Activated CD4-positive, alpha-beta memory T cell treated with anti-CD3 and anti-CD28 coated beads for 36 hours (primary cell): ENCODE data around the gene TTBK1. TPM values are rescaled to one million over a fixed set of nuclear protein-coding genes. Genes with fewer than 3 reads are reported as not detected.

Experiments used
- CTCF ChIA-PET: fragments of 350-600 bp; sonication (Branson Sonifier 250); formaldehyde crosslinking; loops from one replicate; lab custom pipeline; 2021; ENCODE audit warnings: antibody characterized with exemption, inconsistent platforms; lab: Charles Lee
- POLR2A ChIA-PET: fragments of 350-600 bp; sonication (Branson Sonifier 250); formaldehyde crosslinking; loops from one replicate; lab custom pipeline; 2021; ENCODE audit warnings: antibody characterized with exemption; lab: Charles Lee
- DNase-seq: peaks from one replicate; pipeline ENCODE4 v3.0.0-alpha.2; 2020
- H3K27ac Mint-ChIP-seq: one replicate; pipeline ENCODE4 v1.8.0; 2021; ENCODE audit warnings: mixed read lengths
- H3K27me3 Mint-ChIP-seq: one replicate; pipeline ENCODE4 v1.8.0; 2021; ENCODE audit warnings: mixed read lengths
- H3K36me3 Mint-ChIP-seq: one replicate; pipeline ENCODE4 v1.8.0; 2021; ENCODE audit warnings: mixed read lengths
- H3K4me1 Mint-ChIP-seq: one replicate; pipeline ENCODE4 v1.8.0; 2021; ENCODE audit warnings: low read depth, mixed read lengths
- H3K4me3 Mint-ChIP-seq: one replicate; pipeline ENCODE4 v1.8.0; 2021; ENCODE audit warnings: mild to moderate bottlenecking, mixed read lengths
- H3K9me3 Mint-ChIP-seq: one replicate; pipeline ENCODE4 v1.8.0; 2021; ENCODE audit warnings: mixed read lengths
- intact Hi-C: fragments of 100-400 bp; cut with micrococcal nuclease; formaldehyde crosslinking; loops from one replicate; pipeline ENCODE4 v1.15.1; 2023
- total RNA-seq, 2 experiments: library from RNA; stranded (reverse); gene quantifications; one replicate each; pipeline ENCODE4 v1.2.3, GENCODE V29; 2021

TTBK1 gene
- total RNA-seq, 2 experiments from 2014 or later: 0.31 to 0.34 TPM

GRCh38 chr6:43246301-43247113, 3.2 kb downstream of the TTBK1 start:
- Mint-ChIP-seq H3K27me3 (peaks cover 10% of the 10 kb centered on the region), H3K4me1 (peaks cover 18% of the 10 kb centered on the region), H3K4me3 (peak overlapping the region; percentile 79), H3K27ac (peak overlapping the region; percentile 80), H3K9me3 (no peaks in the 10 kb centered on the region), H3K36me3 (no peaks in the 10 kb centered on the region)
- POLR2A ChIA-PET: interaction anchor here (1.0 to 1.2 kb wide), 2 partner anchors 17 to 23 kb away, joined by 4 to 9 read pairs; partner anchors contain the start of gene DNPH1
- intact Hi-C loops: loop anchor here (1.0 to 2.0 kb wide), 3 partner anchors 22 to 76 kb away; partner anchors contain the start of gene SRF
- no peak for DNase-seq
- CTCF ChIA-PET: interaction anchor here (0.7 to 2.1 kb wide), 5 partner anchors 9 to 261 kb away, joined by 3 to 14 read pairs (median 3); partner anchors contain the start of gene DNPH1

GRCh38 chr6:43247114-43247999, 4.1 kb downstream of the TTBK1 start:
- intact Hi-C loops: loop anchor here (1.0 to 2.0 kb wide), 3 partner anchors 23 to 77 kb away; partner anchors contain the start of gene SRF
- ChIA-PET CTCF (interaction anchor here (0.7 to 2.1 kb wide), 6 partner anchors 9 to 260 kb away, joined by 3 to 14 read pairs (median 4); partner anchors contain the start of gene DNPH1), POLR2A (interaction anchor here (1.0 to 1.2 kb wide), 2 partner anchors 18 to 24 kb away, joined by 4 to 9 read pairs; partner anchors contain the start of gene DNPH1)
- peak; percentile 90 for DNase-seq
- peak overlapping the region; percentile 80 for H3K27ac Mint-ChIP-seq
- peaks cover 8% of the 10 kb centered on the region for H3K27me3 Mint-ChIP-seq
- peaks cover 18% of the 10 kb centered on the region for H3K4me1 Mint-ChIP-seq
- peak overlapping the region; percentile 79 for H3K4me3 Mint-ChIP-seq
- H3K9me3 Mint-ChIP-seq: no peaks in the 10 kb centered on the region
- H3K36me3 Mint-ChIP-seq: no peaks in the 10 kb centered on the region

- ChIA-PET POLR2A (interaction anchor here (0.5 kb wide), 1 partner anchor 319 kb away, joined by 3 read pairs; the partner anchor contains the start of gene CNPY3), CTCF (interaction anchor here (0.6 to 2.1 kb wide), 4 partner anchors 10 to 184 kb away, joined by 3 to 9 read pairs (median 4); partner anchors contain the start of gene DNPH1)
- intact Hi-C loops: no loop called here
- Mint-ChIP-seq H3K4me1 (peaks cover 18% of the 10 kb centered on the region), H3K36me3 (no peaks in the 10 kb centered on the region), H3K27me3 (peaks cover 11% of the 10 kb centered on the region), H3K27ac (no peak overlapping the region), H3K4me3 (peak overlapping the region; percentile 79), H3K9me3 (no peaks in the 10 kb centered on the region)
- DNase-seq: no peak
Observed at GRCh38 chr6:43248101-43248500, 4.8 kb downstream of the TTBK1 start.

GRCh38 chr6:43248791-43249190, 5.5 kb downstream of the TTBK1 start:
- H3K36me3 Mint-ChIP-seq: no peaks in the 10 kb centered on the region
- H3K9me3 Mint-ChIP-seq: no peaks in the 10 kb centered on the region
- intact Hi-C loops: no loop called here
- H3K4me1 Mint-ChIP-seq: peaks cover 18% of the 10 kb centered on the region
- peaks cover 12% of the 10 kb centered on the region for H3K27me3 Mint-ChIP-seq
- H3K4me3 Mint-ChIP-seq: no peak overlapping the region
- CTCF ChIA-PET: interaction anchor here (1.8 kb wide), 1 partner anchor 20 kb away, joined by 5 read pairs; the partner anchor contains the start of gene DNPH1
- no peak overlapping the region for H3K27ac Mint-ChIP-seq
- DNase-seq: no peak
- POLR2A ChIA-PET: interaction anchor here (0.5 kb wide), 1 partner anchor 319 kb away, joined by 3 read pairs; the partner anchor contains the start of gene CNPY3

- Mint-ChIP-seq H3K27ac (no peak overlapping the region), H3K36me3 (no peaks in the 10 kb centered on the region), H3K27me3 (peaks cover 12% of the 10 kb centered on the region), H3K4me1 (peaks cover 23% of the 10 kb centered on the region), H3K9me3 (no peaks in the 10 kb centered on the region), H3K4me3 (no peak overlapping the region)
- CTCF ChIA-PET: interaction anchor here (0.9 kb wide), 1 partner anchor 105 kb away, joined by 3 read pairs; no protein-coding TSS in a partner anchor
- intact Hi-C loops: no loop called here
- POLR2A ChIA-PET: no interaction called here
- peak; percentile 34 for DNase-seq
Observed at GRCh38 chr6:43250992-43251373, 7.7 kb downstream of the TTBK1 start.

GRCh38 chr6:43253401-43253800, 10.1 kb downstream of the TTBK1 start:
- Mint-ChIP-seq H3K4me1 (peaks cover 17% of the 10 kb centered on the region), H3K27me3 (peaks cover 15% of the 10 kb centered on the region), H3K9me3 (no peaks in the 10 kb centered on the region), H3K36me3 (no peaks in the 10 kb centered on the region), H3K27ac (no peak overlapping the region), H3K4me3 (no peak overlapping the region)
- POLR2A ChIA-PET: no interaction called here
- intact Hi-C loops: no loop called here
- CTCF ChIA-PET: interaction anchor here (0.7 to 1.0 kb wide), 2 partner anchors 24 to 145 kb away, joined by 4 read pairs; partner anchors contain the start of gene DNPH1
- no peak for DNase-seq

GRCh38 chr6:43254138-43254817, 11.0 kb downstream of the TTBK1 start:
- CTCF ChIA-PET: interaction anchor here (1.1 to 1.4 kb wide), 3 partner anchors 9 to 173 kb away, joined by 3 to 11 read pairs (median 5); partner anchors contain the start of genes ABCC10 and DNPH1
- intact Hi-C loops: no loop called here
- Mint-ChIP-seq H3K4me1 (peaks cover 17% of the 10 kb centered on the region), H3K4me3 (no peak overlapping the region), H3K27me3 (peaks cover 15% of the 10 kb centered on the region), H3K27ac (no peak overlapping the region), H3K9me3 (no peaks in the 10 kb centered on the region), H3K36me3 (no peaks in the 10 kb centered on the region)
- POLR2A ChIA-PET: interaction anchor here (0.8 kb wide), 1 partner anchor 16 kb away, joined by 3 read pairs; no protein-coding TSS in a partner anchor
- DNase-seq: peak; percentile 52

GRCh38 chr6:43254846-43255245, 11.6 kb downstream of the TTBK1 start:
- peaks cover 15% of the 10 kb centered on the region for H3K27me3 Mint-ChIP-seq
- H3K4me3 Mint-ChIP-seq: no peak overlapping the region
- intact Hi-C loops: no loop called here
- POLR2A ChIA-PET: no interaction called here
- H3K36me3 Mint-ChIP-seq: no peaks in the 10 kb centered on the region
- DNase-seq: no peak
- H3K9me3 Mint-ChIP-seq: no peaks in the 10 kb centered on the region
- CTCF ChIA-PET: interaction anchor here (1.1 to 1.4 kb wide), 3 partner anchors 8 to 173 kb away, joined by 3 to 11 read pairs (median 5); partner anchors contain the start of genes ABCC10 and DNPH1
- H3K27ac Mint-ChIP-seq: no peak overlapping the region
- peaks cover 17% of the 10 kb centered on the region for H3K4me1 Mint-ChIP-seq

- Mint-ChIP-seq H3K9me3 (no peaks in the 10 kb centered on the region), H3K4me1 (peaks cover 17% of the 10 kb centered on the region), H3K27me3 (peaks cover 15% of the 10 kb centered on the region), H3K36me3 (no peaks in the 10 kb centered on the region), H3K27ac (no peak overlapping the region), H3K4me3 (no peak overlapping the region)
- POLR2A ChIA-PET: no interaction called here
- intact Hi-C loops: no loop called here
- CTCF ChIA-PET: interaction anchor here (1.4 kb wide), 1 partner anchor 143 kb away, joined by 5 read pairs; no protein-coding TSS in a partner anchor
- no peak for DNase-seq
Observed at GRCh38 chr6:43255408-43256054, 12.2 kb downstream of the TTBK1 start.

- DNase-seq: no peak
- H3K27me3 Mint-ChIP-seq: peaks cover 9% of the 10 kb centered on the region
- peaks cover 12% of the 10 kb centered on the region for H3K4me1 Mint-ChIP-seq
- no peaks in the 10 kb centered on the region for H3K9me3 Mint-ChIP-seq
- H3K36me3 Mint-ChIP-seq: no peaks in the 10 kb centered on the region
- H3K27ac Mint-ChIP-seq: no peak overlapping the region
- intact Hi-C loops: no loop called here
- CTCF ChIA-PET: interaction anchor here (0.8 to 1.4 kb wide), 2 partner anchors 28 to 141 kb away, joined by 3 to 5 read pairs; partner anchors contain the start of gene DNPH1
- H3K4me3 Mint-ChIP-seq: no peak overlapping the region
- POLR2A ChIA-PET: interaction anchor here (0.6 kb wide), 2 partner anchors 18 to 29 kb away, joined by 3 to 4 read pairs; no protein-coding TSS in a partner anchor
Observed at GRCh38 chr6:43256670-43257366, 13.5 kb downstream of the TTBK1 start.
